Measurements from ENCODE around the gene B4GALT6. TPM values are rescaled to one million over a fixed set of nuclear protein-coding genes. Genes with fewer than 3 reads are reported as not detected.

Gene B4GALT6
- total and polyA plus RNA-seq, 2 of the 13 experiments (the other 11 are each of a cell fraction or from before 2014, with no cell fraction given): 1.9 to 3.3 TPM

DNA sequence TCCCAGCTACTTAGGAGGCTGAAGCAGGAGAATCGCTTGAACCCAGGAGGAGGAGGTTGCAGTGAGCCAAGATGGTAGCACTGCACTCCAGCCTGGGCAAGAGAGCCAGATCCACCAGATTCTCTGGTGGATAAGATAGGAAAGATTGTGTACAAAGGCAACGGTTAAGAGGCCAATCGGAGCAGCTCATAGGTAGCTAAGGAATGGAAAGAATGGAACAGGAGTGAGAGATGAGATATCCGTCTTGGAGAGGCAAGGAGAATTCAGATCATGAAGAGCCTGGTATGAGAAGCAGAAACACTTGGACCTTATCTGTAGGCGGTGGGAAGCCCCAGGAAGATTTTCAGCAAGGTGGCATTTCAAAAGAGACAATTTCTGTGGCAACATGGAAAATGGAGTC is 65.6 kb downstream of the B4GALT6 start:
- ATAC-seq: no peak
- Histone ChIP-seq H3K79me2 (ENCODE audit: insufficient read depth, low read length) (no peaks in the 10 kb centered on the region), H3K36me3 (replicated peaks in 1 of 2; ENCODE audit: control insufficient read depth in 1 of 2, insufficient read depth in 2 of 2, low read length in 2 of 2) (no peaks in the 10 kb centered on the region), H3K4me3 (replicated peaks in 1 of 3; ENCODE audit: insufficient read depth in 1 of 3, low read depth in 2 of 3, low read length in 3 of 3) (no peak overlapping the region), H3K27ac (ENCODE audit: extremely low read length, insufficient read depth, low read length) (no peak overlapping the region), H2AFZ (ENCODE audit: low read length) (no peak overlapping the region), H3K4me1 (ENCODE audit: insufficient read depth, low read length) (peaks cover 16% of the 10 kb centered on the region), H3K9me3 (ENCODE audit: low read length) (no peaks in the 10 kb centered on the region), H3K4me2 (ENCODE audit: low read depth, low read length) (no peak overlapping the region), H3K27me3 (ENCODE audit: control insufficient read depth in 1 of 2, insufficient read depth in 2 of 2, low read length in 2 of 2) (no peaks in the 10 kb centered on the region), H4K20me1 (ENCODE audit: insufficient read depth, low read length) (no peaks in the 10 kb centered on the region), H3K9ac (ENCODE audit: insufficient read depth, low read depth, low read length) (no peak overlapping the region)
- 67% methylated on average over 5 of the region's 5 CpGs for WGBS (ENCODE audit: low lambda C conversion rate)
- ChIA-PET POLR2A (no interaction called here), CTCF (ENCODE audit: low intra/inter-chr PET ratio, low total read pairs) (no interaction called here)
- FAIRE-seq: no peak
- in situ Hi-C loops (cut with HindIII; ENCODE audit: extremely low pct_ligation_motif_present, low pct_unique_long_range_greater_than_20kb) (no loop called here), intact Hi-C loops (cut with micrococcal nuclease; ENCODE audit: unreplicated experiment) (no loop called here)
- TF ChIP-seq SSRP1 (CRISPR knock-in tag; IDR thresholded peaks at IDR 0.05): no peak
- DNase-seq (ENCODE audit: low spot score): no peak
- no TSS peak for BruUV-seq (replicated peaks)

DNA sequence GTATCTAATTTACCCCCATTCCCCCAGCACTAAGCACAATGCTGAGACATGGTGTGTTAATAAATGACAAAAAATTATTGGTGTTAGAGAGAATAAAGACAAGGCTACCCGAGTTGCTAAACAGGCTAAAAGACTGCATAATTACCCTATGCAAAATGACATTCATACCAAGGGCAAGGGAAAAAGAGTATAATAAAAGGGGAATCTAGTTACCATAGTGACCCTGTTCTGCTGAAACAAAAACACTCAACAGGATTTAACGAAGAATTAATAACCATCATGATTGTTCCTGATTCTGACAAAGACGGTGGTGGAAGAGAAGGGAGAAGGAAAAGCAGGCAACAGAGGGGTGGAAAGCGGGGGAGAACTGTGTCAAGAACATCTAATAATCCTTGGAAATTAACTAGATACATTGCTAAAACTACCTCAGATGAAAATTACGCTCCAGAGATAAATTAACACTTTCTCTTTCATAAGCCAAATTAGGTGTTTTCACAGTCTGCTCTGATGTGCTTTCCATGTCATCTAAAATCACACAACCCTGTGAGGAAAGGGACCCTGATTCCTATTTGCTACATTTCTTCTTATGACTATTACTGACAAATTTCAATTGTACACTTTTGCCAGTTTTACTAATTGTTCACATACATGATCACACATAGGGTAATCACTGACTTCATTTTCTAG is 67.2 kb downstream of the B4GALT6 start:
- ATAC-seq: no peak
- Histone ChIP-seq H3K27ac (ENCODE audit: extremely low read length, insufficient read depth, low read length) (no peak overlapping the region), H3K79me2 (ENCODE audit: insufficient read depth, low read length) (no peaks in the 10 kb centered on the region), H3K36me3 (replicated peaks in 1 of 2; ENCODE audit: control insufficient read depth in 1 of 2, insufficient read depth in 2 of 2, low read length in 2 of 2) (no peaks in the 10 kb centered on the region), H2AFZ (ENCODE audit: low read length) (no peak overlapping the region), H3K9me3 (ENCODE audit: low read length) (no peaks in the 10 kb centered on the region), H3K27me3 (ENCODE audit: control insufficient read depth in 1 of 2, insufficient read depth in 2 of 2, low read length in 2 of 2) (no peaks in the 10 kb centered on the region), H3K9ac (ENCODE audit: insufficient read depth, low read depth, low read length) (no peak overlapping the region), H3K4me3 (replicated peaks in 1 of 3; ENCODE audit: insufficient read depth in 1 of 3, low read depth in 2 of 3, low read length in 3 of 3) (no peak overlapping the region), H3K4me1 (ENCODE audit: insufficient read depth, low read length) (peaks cover 16% of the 10 kb centered on the region), H4K20me1 (ENCODE audit: insufficient read depth, low read length) (no peaks in the 10 kb centered on the region), H3K4me2 (ENCODE audit: low read depth, low read length) (no peak overlapping the region)
- in situ Hi-C loops (cut with HindIII; ENCODE audit: extremely low pct_ligation_motif_present, low pct_unique_long_range_greater_than_20kb): no loop called here
- ChIA-PET CTCF (ENCODE audit: low intra/inter-chr PET ratio, low total read pairs) (no interaction called here), POLR2A (no interaction called here)
- WGBS (ENCODE audit: low lambda C conversion rate): 53% methylated on average over 5 of the region's 5 CpGs
- intact Hi-C loops (cut with micrococcal nuclease; ENCODE audit: unreplicated experiment): no loop called here
- DNase-seq (ENCODE audit: low spot score): no peak
- no peak for TF ChIP-seq ZNF331 (CRISPR knock-in tag; IDR thresholded peaks at IDR 0.05)
- FAIRE-seq: no peak
- BruUV-seq (replicated peaks): no TSS peak

DNA sequence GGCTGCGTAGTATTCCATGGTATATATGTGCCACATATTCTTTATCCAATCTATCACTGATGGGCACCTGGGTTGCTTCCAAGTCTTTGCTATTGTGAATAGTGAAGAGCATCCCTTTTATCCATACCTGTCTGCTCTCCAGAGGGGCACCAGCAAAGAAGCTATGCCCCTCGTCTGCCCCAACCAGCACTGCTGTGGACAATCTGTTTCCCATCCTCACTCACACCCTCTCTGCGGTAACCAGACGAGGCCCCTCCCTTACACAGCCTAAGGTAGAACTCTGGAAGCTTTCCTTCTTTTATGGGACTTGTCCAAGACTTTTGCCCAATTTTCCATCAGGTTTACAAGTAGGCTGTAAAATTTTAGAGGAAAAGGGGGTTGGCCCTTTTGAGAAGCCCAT is 67.8 kb downstream of the B4GALT6 start:
- no TSS peak for BruUV-seq (replicated peaks)
- Histone ChIP-seq H3K9ac (ENCODE audit: insufficient read depth, low read depth, low read length) (no peak overlapping the region), H3K27ac (ENCODE audit: extremely low read length, insufficient read depth, low read length) (no peak overlapping the region), H3K79me2 (ENCODE audit: insufficient read depth, low read length) (no peaks in the 10 kb centered on the region), H3K36me3 (replicated peaks in 1 of 2; ENCODE audit: control insufficient read depth in 1 of 2, insufficient read depth in 2 of 2, low read length in 2 of 2) (no peaks in the 10 kb centered on the region), H2AFZ (ENCODE audit: low read length) (no peak overlapping the region), H3K4me2 (ENCODE audit: low read depth, low read length) (no peak overlapping the region), H3K4me1 (ENCODE audit: insufficient read depth, low read length) (peaks cover 21% of the 10 kb centered on the region), H3K9me3 (ENCODE audit: low read length) (no peaks in the 10 kb centered on the region), H3K4me3 (replicated peaks in 1 of 3; ENCODE audit: insufficient read depth in 1 of 3, low read depth in 2 of 3, low read length in 3 of 3) (no peak overlapping the region), H3K27me3 (ENCODE audit: control insufficient read depth in 1 of 2, insufficient read depth in 2 of 2, low read length in 2 of 2) (no peaks in the 10 kb centered on the region), H4K20me1 (ENCODE audit: insufficient read depth, low read length) (no peaks in the 10 kb centered on the region)
- no peak for DNase-seq (ENCODE audit: low spot score)
- CTCF ChIA-PET (ENCODE audit: low intra/inter-chr PET ratio, low total read pairs): no interaction called here
- POLR2A ChIA-PET: no interaction called here
- WGBS (ENCODE audit: low lambda C conversion rate): 46% methylated on average over 4 of the region's 4 CpGs
- in situ Hi-C loops (cut with HindIII; ENCODE audit: extremely low pct_ligation_motif_present, low pct_unique_long_range_greater_than_20kb) (no loop called here), intact Hi-C loops (cut with micrococcal nuclease; ENCODE audit: unreplicated experiment) (no loop called here)
- ATAC-seq: no peak
- FAIRE-seq: no peak
- TF ChIP-seq, protein P1, sequence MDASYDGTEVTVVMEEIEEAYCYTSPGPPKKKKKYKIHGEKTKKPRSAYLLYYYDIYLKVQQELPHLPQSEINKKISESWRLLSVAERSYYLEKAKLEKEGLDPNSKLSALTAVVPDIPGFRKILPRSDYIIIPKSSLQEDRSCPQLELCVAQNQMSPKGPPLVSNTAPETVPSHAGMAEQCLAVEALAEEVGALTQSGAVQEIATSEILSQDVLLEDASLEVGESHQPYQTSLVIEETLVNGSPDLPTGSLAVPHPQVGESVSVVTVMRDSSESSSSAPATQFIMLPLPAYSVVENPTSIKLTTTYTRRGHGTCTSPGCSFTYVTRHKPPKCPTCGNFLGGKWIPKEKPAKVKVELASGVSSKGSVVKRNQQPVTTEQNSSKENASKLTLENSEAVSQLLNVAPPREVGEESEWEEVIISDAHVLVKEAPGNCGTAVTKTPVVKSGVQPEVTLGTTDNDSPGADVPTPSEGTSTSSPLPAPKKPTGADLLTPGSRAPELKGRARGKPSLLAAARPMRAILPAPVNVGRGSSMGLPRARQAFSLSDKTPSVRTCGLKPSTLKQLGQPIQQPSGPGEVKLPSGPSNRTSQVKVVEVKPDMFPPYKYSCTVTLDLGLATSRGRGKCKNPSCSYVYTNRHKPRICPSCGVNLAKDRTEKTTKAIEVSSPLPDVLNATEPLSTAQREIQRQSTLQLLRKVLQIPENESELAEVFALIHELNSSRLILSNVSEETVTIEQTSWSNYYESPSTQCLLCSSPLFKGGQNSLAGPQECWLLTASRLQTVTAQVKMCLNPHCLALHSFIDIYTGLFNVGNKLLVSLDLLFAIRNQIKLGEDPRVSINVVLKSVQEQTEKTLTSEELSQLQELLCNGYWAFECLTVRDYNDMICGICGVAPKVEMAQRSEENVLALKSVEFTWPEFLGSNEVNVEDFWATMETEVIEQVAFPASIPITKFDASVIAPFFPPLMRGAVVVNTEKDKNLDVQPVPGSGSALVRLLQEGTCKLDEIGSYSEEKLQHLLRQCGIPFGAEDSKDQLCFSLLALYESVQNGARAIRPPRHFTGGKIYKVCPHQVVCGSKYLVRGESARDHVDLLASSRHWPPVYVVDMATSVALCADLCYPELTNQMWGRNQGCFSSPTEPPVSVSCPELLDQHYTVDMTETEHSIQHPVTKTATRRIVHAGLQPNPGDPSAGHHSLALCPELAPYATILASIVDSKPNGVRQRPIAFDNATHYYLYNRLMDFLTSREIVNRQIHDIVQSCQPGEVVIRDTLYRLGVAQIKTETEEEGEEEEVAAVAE (CRISPR knock-in tag; IDR thresholded peaks at IDR 0.05; ENCODE audit: borderline replicate concordance): no peak
- TF ChIP-seq MIXL1 (CRISPR knock-in tag; IDR thresholded peaks at IDR 0.05) (no peak), ZNF605 (CRISPR knock-in tag; IDR thresholded peaks at IDR 0.05) (no peak), RAD51 (IDR thresholded peaks at IDR 0.05; ENCODE audit: borderline replicate concordance) (no peak)

Measured in HepG2 (cell line).